HEK293 (cell line): ENCODE results near the gene ARIH1.

Experiments used
- CTCF ChIP-seq: fragments of 450-650 bp; formaldehyde crosslinking; IDR thresholded peaks from 2 replicates; pipeline ENCODE4 v1.5.1; 2016; ENCODE audit warnings: missing biosample characterization, missing genetic modification characterization
- PRDM2 ChIP-seq: fragments of 450-650 bp; formaldehyde crosslinking; IDR thresholded peaks from 2 replicates; pipeline ENCODE4 v1.5.1; 2016; ENCODE audit warnings: missing biosample characterization, missing genetic modification characterization, borderline replicate concordance
- REST ChIP-seq: fragments of 450-650 bp; formaldehyde crosslinking; IDR thresholded peaks from 2 replicates; pipeline ENCODE4 v1.5.1; 2016; ENCODE audit warnings: missing biosample characterization, missing genetic modification characterization
- ZNF488 ChIP-seq: fragments of 450-650 bp; formaldehyde crosslinking; IDR thresholded peaks from 2 replicates; pipeline ENCODE4 v1.5.1; 2016; ENCODE audit warnings: missing biosample characterization, missing genetic modification characterization

- TF ChIP-seq CTCF (tag by site-specific recombination) (no peak), ZNF488 (tag by site-specific recombination) (no peak), REST (no peak), PRDM2 (tag by site-specific recombination) (no peak)
Measured at GRCh38 chr15:72491768-72492167, 17.6 kb downstream of the ARIH1 start.
